OCI-LY1 (cell line): ENCODE results near the gene GAS2L1.

Source experiments
- H2AFZ ChIP-seq: fragments of 200-600 bp; sonication (generic), shearing (Covaris generic); 2 replicates; pipeline ENCODE4 v1.6.0; 2014; ENCODE audit warnings: antibody characterized with exemption, mild to moderate bottlenecking, low read length
- H3F3A ChIP-seq: fragments of 200-600 bp; sonication (generic), shearing (Covaris generic); 2 replicates; pipeline ENCODE4 v1.6.0; 2014; ENCODE audit warnings: mild to moderate bottlenecking, antibody characterized with exemption, low read length, moderate library complexity; ENCODE audit not compliant: insufficient read depth
- H3K27ac ChIP-seq: fragments of 200-600 bp; sonication (generic); 2 replicates; pipeline ENCODE4 v1.5.1; 2014; ENCODE audit warnings: low read length, mixed run types, mild to moderate bottlenecking, low read depth; ENCODE audit not compliant: poor library complexity, severe bottlenecking
- H3K27me3 ChIP-seq: fragments of 200-600 bp; sonication (generic); 2 replicates; pipeline ENCODE4 v1.6.0; 2014; ENCODE audit warnings: antibody characterized with exemption, mild to moderate bottlenecking, low read length, moderate library complexity; ENCODE audit not compliant: insufficient read depth
- H3K36me3 ChIP-seq: fragments of 200-600 bp; sonication (generic); 2 replicates; pipeline ENCODE4 v1.6.1; 2014; ENCODE audit warnings: mild to moderate bottlenecking, antibody characterized with exemption, low read length, moderate library complexity, mixed read lengths; ENCODE audit not compliant: insufficient read depth
- H3K4me1 ChIP-seq: fragments of 200-600 bp; sonication (generic); 2 replicates; pipeline ENCODE4 v1.5.1; 2014; ENCODE audit warnings: mild to moderate bottlenecking, low read length, moderate library complexity; ENCODE audit not compliant: insufficient read depth, severe bottlenecking
- H3K4me2 ChIP-seq: fragments of 200-600 bp; sonication (generic), shearing (Covaris generic); 2 replicates; pipeline ENCODE4 v1.6.1; 2014; ENCODE audit warnings: low read length
- H3K4me3 ChIP-seq: fragments of 200-600 bp; sonication (generic); 2 replicates; pipeline ENCODE4 v1.5.1; 2014; ENCODE audit warnings: low read length, low read depth, mild to moderate bottlenecking, mixed read lengths; ENCODE audit not compliant: poor library complexity, severe bottlenecking
- H3K79me2 ChIP-seq: fragments of 200-600 bp; shearing (Covaris generic); 2 replicates; pipeline ENCODE4 v1.6.1; 2016; ENCODE audit warnings: mixed run types, low read length, mixed read lengths; ENCODE audit not compliant: insufficient read depth
- H3K9ac ChIP-seq: fragments of 200-600 bp; sonication (generic), shearing (Covaris generic); 2 replicates; pipeline ENCODE4 v1.6.1; 2014; ENCODE audit warnings: mild to moderate bottlenecking, low read length, mixed read lengths
- H3K9me2 ChIP-seq: fragments of 200-600 bp; sonication (generic), shearing (Covaris generic); 2 replicates; pipeline ENCODE4 v1.6.1; 2014; ENCODE audit warnings: low read depth, mild to moderate bottlenecking, low read length, mixed read lengths
- H3K9me3 ChIP-seq: fragments of 200-600 bp; shearing (Covaris generic); 2 replicates; pipeline ENCODE4 v1.6.1; 2014; ENCODE audit warnings: low read length, mixed read lengths
- H4K20me1 ChIP-seq: fragments of 200-600 bp; sonication (generic), shearing (Covaris generic); 2 replicates; pipeline ENCODE4 v1.6.0; 2016; ENCODE audit warnings: mild to moderate bottlenecking, low read length; ENCODE audit not compliant: insufficient read depth
- EZH2 ChIP-seq: fragments of 200-600 bp; sonication (generic), shearing (Covaris generic); IDR thresholded peaks from 2 replicates; pipeline ENCODE4 v1.8.0; 2017; ENCODE audit warnings: borderline replicate concordance, mixed run types, mild to moderate bottlenecking, antibody characterized with exemption, low read length, moderate library complexity, mixed read lengths
- TF ChIP-seq, protein P1 (sequence below): fragments of 200-600 bp; sonication (generic), shearing (Covaris generic); IDR thresholded peaks from 2 replicates; pipeline ENCODE4 v1.5.1; 2017; ENCODE audit warnings: mild to moderate bottlenecking, antibody characterized with exemption, low read length, moderate library complexity, mixed read lengths

The GAS2L1 gene

GRCh38 chr22:29263791-29264276 is 42.6 kb upstream of the GAS2L1 start:
- no peak overlapping the region for H3K9ac ChIP-seq
- H2AFZ ChIP-seq = no peak overlapping the region
- H3K9me3 ChIP-seq = no peaks in the 10 kb centered on the region
- H3K4me3 ChIP-seq = no peak overlapping the region
- no peaks in the 10 kb centered on the region for H3F3A ChIP-seq
- peaks cover 14% of the 10 kb centered on the region for H3K79me2 ChIP-seq
- no peak for TF ChIP-seq EZH2
- TF ChIP-seq, protein P1, sequence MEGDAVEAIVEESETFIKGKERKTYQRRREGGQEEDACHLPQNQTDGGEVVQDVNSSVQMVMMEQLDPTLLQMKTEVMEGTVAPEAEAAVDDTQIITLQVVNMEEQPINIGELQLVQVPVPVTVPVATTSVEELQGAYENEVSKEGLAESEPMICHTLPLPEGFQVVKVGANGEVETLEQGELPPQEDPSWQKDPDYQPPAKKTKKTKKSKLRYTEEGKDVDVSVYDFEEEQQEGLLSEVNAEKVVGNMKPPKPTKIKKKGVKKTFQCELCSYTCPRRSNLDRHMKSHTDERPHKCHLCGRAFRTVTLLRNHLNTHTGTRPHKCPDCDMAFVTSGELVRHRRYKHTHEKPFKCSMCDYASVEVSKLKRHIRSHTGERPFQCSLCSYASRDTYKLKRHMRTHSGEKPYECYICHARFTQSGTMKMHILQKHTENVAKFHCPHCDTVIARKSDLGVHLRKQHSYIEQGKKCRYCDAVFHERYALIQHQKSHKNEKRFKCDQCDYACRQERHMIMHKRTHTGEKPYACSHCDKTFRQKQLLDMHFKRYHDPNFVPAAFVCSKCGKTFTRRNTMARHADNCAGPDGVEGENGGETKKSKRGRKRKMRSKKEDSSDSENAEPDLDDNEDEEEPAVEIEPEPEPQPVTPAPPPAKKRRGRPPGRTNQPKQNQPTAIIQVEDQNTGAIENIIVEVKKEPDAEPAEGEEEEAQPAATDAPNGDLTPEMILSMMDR = no peak
- H3K9me2 ChIP-seq = no peaks in the 10 kb centered on the region
- H3K4me2 ChIP-seq = no peak overlapping the region
- H3K4me1 ChIP-seq = peaks cover 11% of the 10 kb centered on the region
- no peaks in the 10 kb centered on the region for H4K20me1 ChIP-seq
- peaks cover 37% of the 10 kb centered on the region for H3K36me3 ChIP-seq
- no peak overlapping the region for H3K27ac ChIP-seq
- H3K27me3 ChIP-seq = no peaks in the 10 kb centered on the region

DNA sequence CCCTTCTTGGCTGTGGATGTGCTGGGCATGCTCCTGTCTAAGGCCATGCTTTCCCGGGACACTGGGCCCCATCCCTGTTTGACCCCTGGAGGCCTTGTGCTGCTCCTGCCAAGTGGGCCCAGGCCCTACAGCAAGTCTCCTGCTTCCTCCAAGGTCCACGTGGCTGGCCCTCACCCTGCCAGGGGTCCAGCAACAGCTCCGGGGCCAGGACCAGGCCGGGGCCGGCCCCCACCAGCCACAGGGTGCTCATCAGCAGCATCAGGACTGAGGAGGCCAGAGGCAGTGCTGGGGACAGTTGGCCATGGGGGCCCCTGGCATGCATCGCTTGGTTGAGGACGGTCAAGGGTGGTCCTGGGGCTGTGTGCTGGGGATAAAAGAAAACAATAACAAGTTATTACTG is 41.1 kb upstream of the GAS2L1 start:
- no peak overlapping the region for H3K4me3 ChIP-seq
- no peaks in the 10 kb centered on the region for H3F3A ChIP-seq
- no peak overlapping the region for H2AFZ ChIP-seq
- no peaks in the 10 kb centered on the region for H3K9me3 ChIP-seq
- H3K4me2 ChIP-seq = no peak overlapping the region
- H3K27ac ChIP-seq = no peak overlapping the region
- TF ChIP-seq, protein P1 = no peak
- TF ChIP-seq EZH2 = no peak
- H3K4me1 ChIP-seq = peaks cover 21% of the 10 kb centered on the region
- H3K36me3 ChIP-seq = peaks cover 45% of the 10 kb centered on the region
- peaks cover 29% of the 10 kb centered on the region for H3K79me2 ChIP-seq
- no peak overlapping the region for H3K9ac ChIP-seq
- no peaks in the 10 kb centered on the region for H3K27me3 ChIP-seq
- no peaks in the 10 kb centered on the region for H4K20me1 ChIP-seq
- H3K9me2 ChIP-seq = no peaks in the 10 kb centered on the region

GRCh38 chr22:29265929-29266328 is 40.5 kb upstream of the GAS2L1 start:
- peak overlapping the region; percentile 97 for H3K4me3 ChIP-seq
- H4K20me1 ChIP-seq = no peaks in the 10 kb centered on the region
- H3K4me2 ChIP-seq = peak overlapping the region; percentile 96
- H3K27me3 ChIP-seq = no peaks in the 10 kb centered on the region
- H3K9me3 ChIP-seq = no peaks in the 10 kb centered on the region
- H2AFZ ChIP-seq = no peak overlapping the region
- H3K9ac ChIP-seq = peak overlapping the region; percentile 98; the same call in 1 of the 2 replicates
- H3F3A ChIP-seq = no peaks in the 10 kb centered on the region
- H3K36me3 ChIP-seq = peaks cover 49% of the 10 kb centered on the region
- peaks cover 28% of the 10 kb centered on the region for H3K4me1 ChIP-seq
- H3K79me2 ChIP-seq = peaks cover 35% of the 10 kb centered on the region
- H3K9me2 ChIP-seq = no peaks in the 10 kb centered on the region
- no peak overlapping the region for H3K27ac ChIP-seq
- TF ChIP-seq EZH2 = no peak
- TF ChIP-seq, protein P1 = no peak
